ENCODE data around the gene ALPL. TPM values are rescaled to one million over a fixed set of nuclear protein-coding genes. Genes with fewer than 3 reads are reported as not detected.
A peak's percentile ranks its signal among the peaks of the same experiment; 100 is the strongest.

The ALPL gene
- total and polyA plus RNA-seq, 5 donors: 10.1 to 32.1 (median 14.1) TPM

DNA sequence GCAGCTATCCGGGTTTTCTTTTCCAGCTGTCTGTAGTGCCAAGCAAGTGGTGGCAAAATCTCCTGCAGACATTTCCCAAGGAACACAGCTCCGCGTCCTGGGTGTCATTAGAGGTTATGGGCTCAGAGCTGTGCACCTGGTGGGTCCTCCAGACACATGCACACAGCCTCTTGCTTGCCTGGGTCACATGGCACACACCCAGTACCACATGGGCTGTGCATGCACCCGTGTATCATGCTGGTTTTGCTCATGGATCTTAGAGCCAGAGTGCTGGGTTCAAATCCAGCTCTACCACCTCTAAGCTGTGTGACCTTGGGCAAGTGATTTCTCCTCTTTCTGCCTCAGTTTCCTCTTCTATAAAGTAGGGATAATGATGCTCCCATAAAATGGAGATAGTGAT, 61.7 kb downstream of the ALPL start:
- Histone ChIP-seq H3K27me3 (ENCODE audit: control insufficient read depth, insufficient read depth) (no peaks in the 10 kb centered on the region), H3K27ac (ENCODE audit: low read length) (no peak overlapping the region), H3K4me3 (ENCODE audit: low read length) (no peak overlapping the region), H3K4me1 (ENCODE audit: control insufficient read depth, insufficient read depth, low read length) (peaks cover 8% of the 10 kb centered on the region), H3K9me3 (ENCODE audit: control insufficient read depth, low read length) (no peaks in the 10 kb centered on the region)
- ATAC-seq (no peak), DNase-seq (peak in 1 of 3 donors; percentile 14)
- WGBS: 93% methylated on average over 4 of the region's 4 CpGs
- intact Hi-C loops (cut with DNase I): loop anchor here in 3 of 4 donors (5.0 kb wide), 3 partner anchors 59 to 199 kb away; partner anchors contain the start of gene ALPL (in 1 of the 3)

DNA sequence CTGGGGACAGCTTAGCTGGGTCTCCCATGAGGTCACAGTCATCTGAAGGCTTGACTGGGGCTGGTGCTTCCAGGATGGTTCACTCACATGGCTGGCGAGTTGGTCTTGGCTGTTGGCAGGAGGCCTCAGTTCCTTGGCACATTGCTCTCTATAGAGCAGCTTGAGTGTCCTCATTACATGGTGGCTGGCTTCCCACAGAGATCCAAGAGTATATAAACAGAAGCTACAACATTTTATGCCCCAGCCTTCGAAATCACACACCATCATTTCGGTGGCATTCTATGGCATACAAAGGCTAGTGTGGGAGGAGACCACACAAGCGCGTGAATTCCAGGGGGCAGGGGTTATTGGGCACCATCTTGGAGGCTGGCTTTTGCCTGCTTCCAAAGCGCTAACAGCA, 63.0 kb downstream of the ALPL start:
- DNase-seq: peak in 1 of 3 donors; percentile 6
- H3K27ac ChIP-seq (ENCODE audit: low read length): no peak overlapping the region
- 93% methylated on average over 6 of the region's 6 CpGs for WGBS
- H3K9me3 ChIP-seq (ENCODE audit: control insufficient read depth, low read length): no peaks in the 10 kb centered on the region
- ATAC-seq: no peak
- no peaks in the 10 kb centered on the region for H3K27me3 ChIP-seq (ENCODE audit: control insufficient read depth, insufficient read depth)
- H3K4me3 ChIP-seq (ENCODE audit: low read length): no peak overlapping the region
- peaks cover 8% of the 10 kb centered on the region for H3K4me1 ChIP-seq (ENCODE audit: control insufficient read depth, insufficient read depth, low read length)
- intact Hi-C loops (cut with DNase I): loop anchor here in 3 of 4 donors (5.0 kb wide), 3 partner anchors 60 to 200 kb away; partner anchors contain the start of gene ALPL (in 1 of the 3)

DNA sequence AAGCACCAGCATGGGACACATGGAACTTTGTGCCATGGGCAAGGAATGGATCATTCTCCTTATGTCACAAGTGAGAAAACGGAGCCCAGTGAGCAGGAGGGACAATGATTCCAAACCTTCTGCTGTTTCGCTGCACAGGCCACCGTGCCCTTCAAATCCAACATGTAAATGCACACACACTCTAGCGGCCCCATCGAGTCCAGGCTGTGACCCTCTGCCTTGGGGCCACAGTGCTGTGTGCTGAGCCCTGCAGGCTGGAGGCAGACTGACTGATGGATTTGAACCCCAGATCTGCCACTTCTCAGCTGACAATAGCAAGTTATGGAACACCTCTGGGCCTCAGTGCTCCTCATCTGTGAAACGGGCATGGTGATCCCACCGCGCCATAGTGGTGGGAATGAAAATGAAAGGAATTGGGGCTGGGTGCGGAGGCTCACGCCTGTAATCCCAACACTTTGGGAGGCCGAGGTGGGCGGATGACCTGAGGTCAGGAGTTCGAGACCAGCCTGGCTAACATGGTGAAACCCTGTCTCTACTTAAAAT, 63.6 kb downstream of the ALPL start:
- Histone ChIP-seq H3K4me1 (ENCODE audit: control insufficient read depth, insufficient read depth, low read length) (peaks cover 8% of the 10 kb centered on the region), H3K9me3 (ENCODE audit: control insufficient read depth, low read length) (no peaks in the 10 kb centered on the region), H3K27ac (ENCODE audit: low read length) (no peak overlapping the region), H3K4me3 (ENCODE audit: low read length) (no peak overlapping the region), H3K27me3 (ENCODE audit: control insufficient read depth, insufficient read depth) (no peaks in the 10 kb centered on the region)
- 92% methylated on average over 13 of the region's 13 CpGs for WGBS
- intact Hi-C loops (cut with DNase I): loop anchor here in 3 of 4 donors (5.0 kb wide), 3 partner anchors 61 to 201 kb away; partner anchors contain the start of gene ALPL (in 1 of the 3)
- DNase-seq (peak in 1 of 3 donors; percentile 18), ATAC-seq (no peak)

DNA sequence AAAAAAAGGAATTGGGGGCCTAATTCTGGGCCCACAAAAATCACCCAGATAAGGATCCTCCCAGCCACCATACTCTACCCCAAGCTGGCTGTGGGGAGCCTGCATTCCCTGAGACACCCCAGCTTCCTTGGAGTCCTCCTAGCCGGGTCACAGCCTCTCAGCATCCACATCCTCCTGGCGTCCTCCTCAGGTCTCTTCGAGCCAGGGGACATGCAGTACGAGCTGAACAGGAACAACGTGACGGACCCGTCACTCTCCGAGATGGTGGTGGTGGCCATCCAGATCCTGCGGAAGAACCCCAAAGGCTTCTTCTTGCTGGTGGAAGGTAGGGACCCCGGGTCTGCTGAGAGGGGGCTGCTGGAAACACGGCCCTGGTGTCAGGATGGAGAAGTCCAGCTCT, 64.3 kb downstream of the ALPL start:
- ATAC-seq: peak in 1 of 2 donors; percentile 6
- peaks cover 6% of the 10 kb centered on the region for H3K4me1 ChIP-seq (ENCODE audit: control insufficient read depth, insufficient read depth, low read length)
- intact Hi-C loops (cut with DNase I): loop anchor here in 3 of 4 donors (5.0 kb wide), 3 partner anchors 61 to 201 kb away; partner anchors contain the start of gene ALPL (in 1 of the 3)
- no peak overlapping the region for H3K4me3 ChIP-seq (ENCODE audit: low read length)
- peak overlapping the region; percentile 65 for H3K27ac ChIP-seq (ENCODE audit: low read length)
- WGBS: 57% methylated on average over 11 of the region's 11 CpGs
- no peaks in the 10 kb centered on the region for H3K27me3 ChIP-seq (ENCODE audit: control insufficient read depth, insufficient read depth)
- no peaks in the 10 kb centered on the region for H3K9me3 ChIP-seq (ENCODE audit: control insufficient read depth, low read length)
- DNase-seq: peak in 1 of 3 donors; percentile 17

DNA sequence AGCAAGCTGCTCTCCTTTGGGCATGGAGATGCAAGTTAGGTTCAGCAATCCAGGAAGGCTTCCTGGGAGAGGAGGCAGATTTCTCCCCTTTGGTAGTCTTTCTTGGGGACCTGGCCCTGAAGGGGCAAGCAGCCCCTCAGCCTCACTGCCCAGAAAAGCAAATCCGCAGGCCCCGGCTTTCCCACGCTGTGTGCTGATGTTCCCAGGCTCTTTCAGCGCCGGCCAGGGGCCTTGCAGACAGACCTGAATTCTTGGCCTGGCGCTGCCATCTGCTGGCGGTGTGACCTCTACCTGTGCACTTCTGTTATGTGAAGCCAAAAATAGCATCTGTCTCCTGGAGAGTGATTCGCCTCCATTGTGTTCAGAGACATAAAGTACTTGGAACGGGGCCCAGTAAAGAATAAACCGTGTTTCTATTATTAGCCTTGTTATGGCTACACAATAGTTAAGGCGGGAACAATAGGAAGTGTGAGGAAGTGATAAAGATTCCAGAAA, 64.8 kb downstream of the ALPL start:
- peak; percentile 83 to 94 (median 91) for DNase-seq
- peak; percentile 84 to 87 for ATAC-seq
- H3K27me3 ChIP-seq (ENCODE audit: control insufficient read depth, insufficient read depth): no peaks in the 10 kb centered on the region
- WGBS: 6% methylated on average over 11 of the region's 11 CpGs
- peak overlapping the region; percentile 93 for H3K27ac ChIP-seq (ENCODE audit: low read length)
- no peaks in the 10 kb centered on the region for H3K9me3 ChIP-seq (ENCODE audit: control insufficient read depth, low read length)
- intact Hi-C loops (cut with DNase I): loop anchor here (2.0 to 5.0 kb wide), 4 partner anchors 62 to 202 kb away; partner anchors contain the start of gene ALPL (in 3 of the 4)
- H3K4me1 ChIP-seq (ENCODE audit: control insufficient read depth, insufficient read depth, low read length): peaks cover 6% of the 10 kb centered on the region
- H3K4me3 ChIP-seq (ENCODE audit: low read length): no peak overlapping the region

DNA sequence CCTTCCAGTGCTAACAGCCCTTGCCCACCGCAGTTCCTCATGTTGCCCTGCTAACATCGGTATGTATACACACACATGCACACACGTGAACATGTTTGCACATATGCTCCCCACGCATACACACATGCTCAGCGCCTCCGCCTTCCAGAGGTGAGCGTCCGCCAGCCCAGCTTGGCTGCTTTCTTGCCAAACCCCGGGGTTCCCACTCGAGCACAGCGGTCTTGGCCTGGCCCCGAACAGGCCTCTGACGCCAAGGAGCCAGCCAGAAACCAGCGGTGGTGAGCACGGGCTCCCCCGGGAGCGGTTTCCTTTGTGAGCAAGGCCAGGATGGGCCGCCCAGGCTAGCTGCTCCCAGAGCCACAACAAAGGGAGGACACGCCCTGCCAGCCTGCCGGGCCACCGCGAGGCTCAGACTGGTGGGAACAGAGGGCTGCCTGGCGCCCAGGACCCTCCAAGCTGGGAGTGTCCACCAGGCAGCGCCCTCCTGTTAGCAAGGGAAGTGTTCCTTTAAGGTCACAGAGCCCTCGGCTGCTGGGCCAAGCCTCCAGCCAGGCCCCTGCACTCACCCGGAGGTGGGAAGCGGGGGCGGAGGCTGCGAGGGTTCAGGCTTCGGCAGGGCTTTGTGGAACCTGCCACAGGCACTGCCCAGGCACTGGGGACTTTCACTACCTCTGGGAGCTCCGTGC, 65.4 kb downstream of the ALPL start:
- H3K4me3 ChIP-seq (ENCODE audit: low read length): no peak overlapping the region
- intact Hi-C loops (cut with DNase I): loop anchor here (2.0 to 5.0 kb wide), 4 partner anchors 62 to 202 kb away; partner anchors contain the start of gene ALPL (in 3 of the 4)

DNA sequence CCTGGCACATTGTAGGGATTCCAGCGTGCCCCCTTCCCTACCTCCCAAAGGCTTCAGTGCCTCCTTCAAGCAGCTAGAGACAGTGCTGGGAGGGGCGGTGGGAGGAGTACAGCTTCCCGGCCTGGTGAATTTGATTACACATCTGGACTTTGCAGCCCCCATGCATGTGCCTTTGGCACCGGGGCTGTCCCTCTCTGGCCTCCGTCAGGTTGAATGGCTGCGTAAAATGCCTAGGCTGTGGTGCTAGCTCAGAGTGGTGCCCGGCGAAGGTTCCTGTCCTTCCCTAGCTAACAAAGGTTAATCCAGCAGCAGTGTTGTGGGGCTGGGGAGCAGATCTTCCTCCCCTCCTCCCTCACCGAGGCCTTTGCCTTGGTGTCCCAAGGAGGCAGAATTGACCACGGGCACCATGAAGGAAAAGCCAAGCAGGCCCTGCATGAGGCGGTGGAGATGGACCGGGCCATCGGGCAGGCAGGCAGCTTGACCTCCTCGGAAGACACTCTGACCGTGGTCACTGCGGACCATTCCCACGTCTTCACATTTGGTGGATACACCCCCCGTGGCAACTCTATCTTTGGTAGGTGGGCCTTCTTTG, 66.2 kb downstream of the ALPL start:
- no peak for ATAC-seq

More for the DNA sequence above, 65.4 kb downstream of the ALPL start:
- Histone ChIP-seq H3K9me3 (ENCODE audit: control insufficient read depth, low read length) (no peaks in the 10 kb centered on the region), H3K27me3 (ENCODE audit: control insufficient read depth, insufficient read depth) (no peaks in the 10 kb centered on the region), H3K27ac (ENCODE audit: low read length) (peak overlapping the region; percentile 93), H3K4me1 (ENCODE audit: control insufficient read depth, insufficient read depth, low read length) (peaks cover 6% of the 10 kb centered on the region)
- DNase-seq (peak; percentile 88 to 92 (median 91)), ATAC-seq (peak; percentile 82 to 91)
- 19% methylated on average over 31 of the region's 31 CpGs for WGBS

DNA sequence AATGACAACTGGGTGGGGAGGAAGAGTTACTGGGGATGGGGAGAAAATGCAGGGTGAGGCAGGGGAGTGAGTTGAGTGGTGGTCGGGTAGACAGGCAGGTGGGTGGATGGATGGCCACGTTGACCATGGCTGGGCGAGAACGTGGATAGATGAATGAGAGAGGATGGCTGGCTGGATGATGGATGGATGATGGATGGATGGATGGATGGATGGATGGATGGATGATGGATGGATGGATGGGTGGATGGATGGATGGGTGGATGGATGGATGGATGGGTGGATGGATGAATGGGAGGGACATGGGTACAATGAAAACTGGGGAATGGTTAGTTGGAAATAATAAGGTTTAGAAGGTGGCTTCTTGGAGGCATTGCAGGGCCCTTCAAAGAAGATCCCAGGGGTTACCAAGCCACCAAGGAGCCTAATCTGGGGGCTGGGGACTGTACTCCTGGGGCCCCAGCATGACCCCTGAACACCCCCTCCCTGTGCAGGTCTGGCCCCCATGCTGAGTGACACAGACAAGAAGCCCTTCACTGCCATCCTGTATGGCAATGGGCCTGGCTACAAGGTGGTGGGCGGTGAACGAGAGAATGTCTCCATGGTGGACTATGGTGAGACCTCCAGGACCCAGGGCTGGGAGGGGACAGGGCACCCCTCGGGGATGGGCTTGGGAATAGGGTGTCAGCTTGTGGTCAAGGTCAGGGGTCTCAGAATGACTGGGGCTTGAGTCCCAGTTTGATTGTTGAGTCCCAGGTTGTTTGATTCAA, 67.0 kb downstream of the ALPL start:
- Histone ChIP-seq H3K9me3 (ENCODE audit: control insufficient read depth, low read length) (no peaks in the 10 kb centered on the region), H3K27ac (ENCODE audit: low read length) (no peak overlapping the region), H3K4me1 (ENCODE audit: control insufficient read depth, insufficient read depth, low read length) (peaks cover 6% of the 10 kb centered on the region), H3K4me3 (ENCODE audit: low read length) (no peak overlapping the region), H3K27me3 (ENCODE audit: control insufficient read depth, insufficient read depth) (no peaks in the 10 kb centered on the region)
- intact Hi-C loops (cut with DNase I): loop anchor here in 1 of 4 donors (5.0 kb wide), 1 partner anchor 204 kb away; no protein-coding TSS in a partner anchor
- 95% methylated on average over 7 of the region's 7 CpGs for WGBS
- DNase-seq (peak in 1 of 3 donors; percentile 18), ATAC-seq (no peak)

More for the DNA sequence above, 66.2 kb downstream of the ALPL start:
- Histone ChIP-seq H3K4me3 (ENCODE audit: low read length) (no peak overlapping the region), H3K9me3 (ENCODE audit: control insufficient read depth, low read length) (no peaks in the 10 kb centered on the region), H3K27me3 (ENCODE audit: control insufficient read depth, insufficient read depth) (no peaks in the 10 kb centered on the region), H3K27ac (ENCODE audit: low read length) (peak overlapping the region; percentile 93), H3K4me1 (ENCODE audit: control insufficient read depth, insufficient read depth, low read length) (peaks cover 6% of the 10 kb centered on the region)
- intact Hi-C loops (cut with DNase I): loop anchor here in 2 of 4 donors (2.0 to 5.0 kb wide), 2 partner anchors 67 to 203 kb away; partner anchors contain the start of gene ALPL (in 2 of the 2)
- DNase-seq: peak in 1 of 3 donors; percentile 28
- WGBS: 93% methylated on average over 18 of the region's 18 CpGs

DNA sequence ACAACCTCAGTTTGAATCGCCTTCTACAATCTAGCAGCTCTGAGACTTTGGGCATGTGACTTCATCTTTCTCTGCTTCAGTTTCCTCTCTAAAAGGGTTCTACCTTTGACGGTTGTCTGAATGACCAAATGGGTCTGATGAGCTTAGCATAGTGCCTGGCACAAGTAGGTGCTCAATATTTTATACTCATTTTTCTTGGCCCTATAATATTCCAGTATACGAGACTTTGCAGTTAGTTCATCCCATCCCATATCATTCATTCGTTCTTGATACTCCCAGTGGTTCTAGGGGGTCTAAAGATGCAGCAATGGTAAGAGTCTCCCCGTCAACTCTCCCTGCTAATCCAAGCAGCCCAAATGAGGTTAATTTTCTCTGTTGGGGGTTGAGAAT, 67.6 kb downstream of the ALPL start:
- H3K9me3 ChIP-seq (ENCODE audit: control insufficient read depth, low read length): no peaks in the 10 kb centered on the region
- DNase-seq: no peak
- H3K27me3 ChIP-seq (ENCODE audit: control insufficient read depth, insufficient read depth): no peaks in the 10 kb centered on the region
- H3K27ac ChIP-seq (ENCODE audit: low read length): no peak overlapping the region
- no peak overlapping the region for H3K4me3 ChIP-seq (ENCODE audit: low read length)
- H3K4me1 ChIP-seq (ENCODE audit: control insufficient read depth, insufficient read depth, low read length): peaks cover 6% of the 10 kb centered on the region
- intact Hi-C loops (cut with DNase I): loop anchor here in 1 of 4 donors (5.0 kb wide), 1 partner anchor 204 kb away; no protein-coding TSS in a partner anchor
- no peak for ATAC-seq
- 93% methylated on average over 5 of the region's 5 CpGs for WGBS

DNA sequence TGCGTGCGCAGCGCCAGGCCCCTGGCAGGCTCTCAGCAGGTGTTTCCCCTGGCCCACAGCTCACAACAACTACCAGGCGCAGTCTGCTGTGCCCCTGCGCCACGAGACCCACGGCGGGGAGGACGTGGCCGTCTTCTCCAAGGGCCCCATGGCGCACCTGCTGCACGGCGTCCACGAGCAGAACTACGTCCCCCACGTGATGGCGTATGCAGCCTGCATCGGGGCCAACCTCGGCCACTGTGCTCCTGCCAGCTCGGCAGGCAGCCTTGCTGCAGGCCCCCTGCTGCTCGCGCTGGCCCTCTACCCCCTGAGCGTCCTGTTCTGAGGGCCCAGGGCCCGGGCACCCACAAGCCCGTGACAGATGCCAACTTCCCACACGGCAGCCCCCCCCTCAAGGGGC, 68.1 kb downstream of the ALPL start:
- 94% methylated on average over 26 of the region's 26 CpGs for WGBS
- Histone ChIP-seq H3K4me3 (ENCODE audit: low read length) (no peak overlapping the region), H3K4me1 (ENCODE audit: control insufficient read depth, insufficient read depth, low read length) (peaks cover 6% of the 10 kb centered on the region), H3K27me3 (ENCODE audit: control insufficient read depth, insufficient read depth) (no peaks in the 10 kb centered on the region), H3K9me3 (ENCODE audit: control insufficient read depth, low read length) (no peaks in the 10 kb centered on the region), H3K27ac (ENCODE audit: low read length) (no peak overlapping the region)
- intact Hi-C loops (cut with DNase I): loop anchor here in 1 of 4 donors (5.0 kb wide), 1 partner anchor 205 kb away; no protein-coding TSS in a partner anchor
- DNase-seq (peak in 1 of 3 donors; percentile 39), ATAC-seq (no peak)

Measured in right cardiac atrium (tissue), 5 donors.